COLO829 (cell line): ENCODE measurements around the gene PDLIM5.
A peak's percentile ranks its signal among the peaks of the same experiment; 100 is the strongest.
"Not testable (repeated sequence)": the region's sequence is repeated elsewhere in the genome, so short reads cannot be mapped to it uniquely, and the experiment has no call there.

Source experiments
- DNase-seq: peaks from one replicate; pipeline ENCODE4 v3.0.0; 2012; ENCODE audit warnings: low spot score

PDLIM5 gene

DNA sequence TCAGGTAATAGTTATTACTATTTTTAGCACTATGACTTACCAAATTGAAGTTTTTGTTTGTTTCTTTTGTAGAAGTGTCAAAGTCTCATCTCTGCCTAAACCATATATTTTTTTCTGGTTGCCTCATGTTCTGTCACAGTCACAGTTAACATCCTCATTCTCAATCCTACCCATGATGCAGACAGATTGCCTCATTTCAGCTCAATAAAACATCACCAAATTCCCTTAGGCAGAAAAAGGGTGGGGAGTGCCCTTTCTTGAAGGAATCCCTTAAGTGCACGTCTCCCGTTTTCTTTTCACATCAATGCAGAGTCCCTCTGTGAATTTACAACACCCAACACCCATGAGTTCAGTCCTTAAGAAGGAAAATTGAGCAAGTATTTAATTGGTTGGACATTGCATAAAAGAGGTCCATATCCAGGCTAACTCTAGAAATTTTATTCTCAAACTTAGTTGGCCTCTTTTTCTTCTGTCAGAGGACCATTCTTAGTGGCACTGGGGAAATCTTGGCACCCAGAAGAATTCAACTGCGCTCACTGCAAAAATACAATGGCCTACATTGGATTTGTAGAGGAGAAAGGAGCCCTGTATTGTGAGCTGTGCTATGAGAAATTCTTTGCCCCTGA is 202.4 kb downstream of the PDLIM5 start:
- DNase-seq: no peak

- no peak for DNase-seq
These were observed 203.0 kb downstream of the PDLIM5 start for GRCh38 chr4:94654714-94655113.

- no peak for DNase-seq
These were observed 208.9 kb downstream of the PDLIM5 start for GRCh38 chr4:94660614-94661013.

DNA sequence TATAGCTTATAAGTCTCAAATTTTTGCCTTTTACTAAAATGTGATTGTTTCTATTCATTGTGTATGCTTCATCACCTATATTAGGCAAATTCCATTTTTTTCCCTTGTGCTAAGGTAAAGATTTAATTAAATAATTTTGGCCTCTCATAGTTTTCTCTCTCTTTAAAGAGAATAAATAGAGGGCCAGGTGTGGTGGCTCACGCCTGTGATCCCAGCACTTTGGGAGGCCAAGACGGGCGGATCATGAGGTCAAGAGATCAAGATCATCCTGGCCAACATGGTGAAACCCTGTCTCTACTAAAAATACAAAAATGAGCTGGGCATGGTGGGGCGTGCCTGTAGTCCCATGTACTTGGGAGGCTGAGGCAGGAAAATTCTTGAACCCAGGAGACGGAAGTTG is 213.3 kb downstream of the PDLIM5 start:
- not testable (repeated sequence) for DNase-seq

DNA sequence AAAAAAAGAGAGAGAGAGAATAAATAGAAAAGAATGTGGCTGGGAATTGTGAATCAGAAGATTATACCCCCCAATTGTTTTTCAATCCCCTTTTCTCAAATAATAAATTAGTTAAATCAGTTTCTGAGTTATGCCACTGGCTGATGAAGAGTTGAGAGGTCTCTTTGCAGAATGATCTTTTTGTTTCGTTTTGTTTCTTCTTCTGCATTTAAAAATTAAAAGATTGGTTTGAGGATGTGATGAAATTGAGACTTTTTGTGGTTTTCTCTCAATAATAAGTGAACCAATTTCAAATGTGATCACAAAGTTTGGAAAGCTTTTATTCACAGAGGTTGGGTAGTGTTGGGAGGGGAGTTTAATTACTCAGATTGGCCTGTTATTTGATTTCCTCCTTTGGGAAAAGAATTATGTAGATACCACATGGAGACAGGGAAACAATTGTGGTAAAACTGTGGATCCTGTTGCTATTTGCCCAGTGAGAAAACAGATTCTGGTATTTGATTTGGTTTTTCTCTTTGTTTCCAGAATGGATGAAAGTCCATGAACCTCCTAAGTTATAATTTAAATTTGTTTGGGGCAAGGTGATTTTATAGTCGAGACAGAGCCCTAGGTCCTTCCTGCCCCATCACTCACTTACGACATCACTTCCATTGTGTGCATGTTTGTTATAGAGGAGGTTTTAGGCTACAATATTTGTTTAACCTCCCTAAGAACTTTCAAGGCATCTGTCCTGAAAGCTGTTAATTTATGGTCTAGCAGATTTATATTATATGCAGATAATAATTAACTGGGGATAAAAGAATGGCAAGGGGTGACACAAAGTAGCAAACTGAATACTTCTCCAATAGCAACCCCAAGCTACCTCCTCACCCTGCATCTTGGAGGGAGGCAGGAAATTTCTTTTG is 214.0 kb downstream of the PDLIM5 start:
- no peak for DNase-seq

GRCh38 chr4:94668724-94669123 is 217.0 kb downstream of the PDLIM5 start:
- DNase-seq: no peak

- DNase-seq: no peak
These were observed 218.2 kb downstream of the PDLIM5 start for GRCh38 chr4:94669672-94670664.

DNA sequence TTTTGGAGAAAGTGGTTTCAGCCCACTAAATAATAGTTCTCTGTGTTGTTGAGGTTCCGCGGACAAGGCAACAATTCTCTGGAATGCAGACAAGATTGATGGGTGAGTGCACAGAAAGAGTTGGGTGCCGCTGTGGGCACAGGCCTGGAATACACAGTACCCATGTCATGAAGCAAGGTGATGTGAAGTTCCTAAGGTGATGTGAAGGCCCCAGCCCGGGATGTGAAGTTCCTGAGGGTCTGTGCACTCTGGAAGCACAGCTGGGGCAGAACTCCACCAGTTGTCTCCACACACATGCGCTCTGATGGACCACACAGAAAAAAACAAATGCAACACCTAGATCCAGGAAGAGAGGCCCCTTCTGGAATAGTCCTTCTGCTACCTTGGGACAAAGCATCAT is 219.4 kb downstream of the PDLIM5 start:
- DNase-seq: no peak

DNA sequence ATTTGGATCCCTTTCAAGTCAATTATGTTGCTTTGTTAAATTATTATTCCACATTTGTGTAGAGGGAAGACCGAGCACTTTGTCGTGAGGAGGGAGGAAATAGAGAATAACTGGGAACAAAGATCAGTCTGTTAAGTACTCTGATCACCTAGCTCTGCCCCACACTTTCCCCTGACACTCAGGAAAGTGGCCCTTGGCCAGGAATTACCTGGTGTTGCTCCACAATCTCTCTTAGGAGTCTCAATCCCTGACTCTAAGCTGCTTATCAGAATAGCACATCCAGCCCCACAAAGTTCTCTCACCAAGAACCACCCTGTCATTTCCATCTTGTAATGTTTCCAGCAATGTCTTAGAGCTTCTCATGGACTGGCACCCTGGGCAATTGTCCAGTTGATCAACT is 222.2 kb downstream of the PDLIM5 start:
- DNase-seq: no peak

DNA sequence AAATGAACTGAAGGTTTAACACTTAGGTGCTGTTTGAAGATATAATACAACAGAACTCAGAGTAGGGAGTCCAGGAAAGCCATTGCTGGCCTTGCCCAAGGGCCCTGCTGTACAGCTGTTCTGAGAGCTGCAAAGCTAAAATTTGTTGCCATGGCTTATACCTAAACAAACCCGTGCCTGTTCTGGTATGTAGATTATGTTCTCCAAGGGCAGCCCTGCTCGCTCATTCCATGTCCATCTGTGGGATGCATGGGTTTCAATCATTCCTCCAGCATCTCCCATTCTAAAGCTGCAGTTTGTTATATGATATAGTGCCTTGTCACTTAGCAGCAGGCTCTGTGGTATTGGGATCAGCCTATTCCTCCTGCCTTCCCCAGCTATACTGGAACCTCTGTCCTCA is 225.2 kb downstream of the PDLIM5 start:
- no peak for DNase-seq

DNA sequence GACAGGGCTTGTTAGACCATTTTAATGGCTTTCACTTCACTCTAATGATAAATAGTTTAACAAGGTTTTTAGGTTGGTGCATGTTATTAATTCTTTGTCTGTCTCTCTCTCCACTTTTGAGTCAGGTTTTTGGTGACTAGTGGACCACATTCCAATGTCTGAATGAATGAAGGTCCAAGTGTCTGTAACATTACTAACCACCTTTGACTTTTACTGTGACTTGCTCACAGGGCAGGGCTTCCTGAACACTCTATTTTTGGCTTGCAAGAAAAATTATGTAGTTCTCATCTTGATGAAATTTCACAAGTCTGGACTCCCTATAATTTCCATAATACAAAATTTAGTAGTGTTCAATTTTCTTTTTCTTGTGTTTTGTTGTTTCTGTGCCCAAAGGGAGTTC is 227.2 kb downstream of the PDLIM5 start:
- DNase-seq: no peak

DNA sequence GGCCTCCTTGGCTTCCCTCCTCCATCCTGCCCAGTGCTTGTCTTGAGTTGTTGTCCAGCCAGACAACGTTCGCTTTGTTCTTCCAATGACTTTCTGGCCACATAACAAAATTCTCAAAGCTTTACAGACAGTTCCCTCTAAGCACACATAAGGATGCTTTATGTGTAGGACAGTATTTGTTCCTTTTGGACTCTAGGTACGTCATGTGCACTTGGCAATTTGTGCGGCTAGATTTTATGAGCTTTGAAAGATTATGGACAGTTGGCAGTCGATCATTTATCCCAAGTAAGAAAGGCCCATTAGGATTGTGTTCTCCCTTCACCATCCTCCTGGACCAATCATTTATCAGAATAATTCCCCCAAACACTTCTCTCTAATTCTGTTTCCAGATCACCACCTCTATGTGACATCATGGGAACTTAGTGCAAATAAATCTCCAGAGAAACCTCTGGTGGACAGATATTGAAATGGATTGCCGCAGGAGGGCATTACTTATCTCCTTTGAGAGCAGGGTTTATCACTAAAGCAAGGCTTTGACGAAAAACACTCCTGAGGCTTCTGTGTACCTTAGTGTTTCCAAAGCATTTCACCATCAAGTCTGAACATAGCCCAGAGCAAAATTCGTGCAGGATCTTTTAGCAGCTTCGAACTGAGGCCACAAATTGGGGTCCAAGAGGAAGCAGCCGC is 228.6 kb downstream of the PDLIM5 start:
- DNase-seq: peak; percentile 75

GRCh38 chr4:94686086-94686485 is 234.3 kb downstream of the PDLIM5 start:
- no peak for DNase-seq

GRCh38 chr4:94689155-94689860 is 237.6 kb downstream of the PDLIM5 start:
- DNase-seq: no peak

DNA sequence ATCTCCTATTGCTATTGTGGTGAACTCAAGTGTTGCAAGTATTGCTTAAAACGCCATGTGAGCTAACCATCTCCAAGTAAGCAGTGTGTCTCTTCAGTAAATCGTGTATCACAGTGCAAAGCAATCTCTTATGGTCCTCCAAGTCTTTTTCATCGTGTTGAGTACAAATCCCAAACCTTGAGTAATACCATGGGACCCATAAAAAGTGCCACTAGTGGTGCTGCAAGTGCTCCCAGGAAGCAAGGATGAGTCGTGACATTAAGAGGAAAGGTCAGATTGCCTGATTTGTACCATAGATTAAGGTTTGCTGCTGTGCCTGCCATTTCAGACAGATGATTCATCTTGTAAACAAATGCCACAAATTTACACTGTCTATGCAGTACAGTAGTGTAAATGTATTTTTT is 239.1 kb downstream of the PDLIM5 start:
- peak; percentile 21 for DNase-seq

GRCh38 chr4:94691552-94691951 is 239.8 kb downstream of the PDLIM5 start:
- DNase-seq: no peak

- no peak for DNase-seq
These were observed 243.6 kb downstream of the PDLIM5 start for GRCh38 chr4:94695384-94695783.

DNA sequence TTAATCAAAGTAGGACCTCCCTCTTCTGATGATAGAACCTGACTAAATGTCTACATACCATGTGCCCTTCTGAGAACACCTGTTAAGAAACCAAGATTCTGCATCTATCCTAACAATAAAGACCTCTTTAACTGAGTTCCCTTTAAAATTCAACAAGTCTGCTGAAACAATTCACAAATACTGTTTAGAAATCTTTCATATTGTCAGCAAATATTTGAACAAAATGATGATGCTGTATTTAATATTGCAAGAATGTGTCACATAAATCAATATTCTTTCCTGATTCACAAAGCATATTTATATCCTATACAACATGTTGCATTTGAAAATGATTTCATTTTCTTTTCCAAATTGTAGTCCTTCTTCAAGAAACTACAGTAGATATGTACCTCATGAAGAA is 246.4 kb downstream of the PDLIM5 start:
- no peak for DNase-seq

GRCh38 chr4:94700298-94700697 is 248.6 kb downstream of the PDLIM5 start:
- no peak for DNase-seq

DNA sequence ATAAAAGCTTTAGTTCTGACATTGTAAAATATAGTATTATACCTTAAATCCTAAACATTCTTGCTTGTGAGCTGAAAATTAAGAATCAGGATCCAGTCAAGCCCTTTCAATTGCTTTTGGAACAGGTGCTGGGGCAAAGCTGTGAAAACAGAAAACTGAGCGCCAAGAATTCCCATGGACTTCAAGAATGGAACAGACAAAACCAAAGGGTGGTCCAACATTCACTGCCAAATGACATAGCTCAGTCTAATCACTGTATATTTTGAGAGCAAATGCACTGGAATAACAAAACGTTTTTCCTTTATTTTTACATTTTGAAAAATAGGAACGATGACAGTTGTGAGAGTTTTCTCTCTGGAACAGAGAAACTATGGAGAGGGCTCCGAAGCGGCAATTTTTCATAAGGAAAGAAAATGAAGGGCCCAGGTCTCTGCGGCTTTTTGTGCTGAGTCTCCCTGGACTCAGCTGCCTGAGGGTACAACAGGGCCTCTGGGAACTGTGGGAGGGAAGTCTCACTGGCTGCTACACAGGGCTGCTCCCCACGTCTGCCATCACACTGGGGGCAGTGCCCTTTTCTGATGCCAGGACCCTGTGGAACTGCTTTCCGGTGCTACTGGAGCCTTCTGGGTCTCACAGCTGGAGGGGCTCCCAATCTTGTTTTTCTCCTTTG is 250.0 kb downstream of the PDLIM5 start:
- DNase-seq: no peak

GRCh38 chr4:94711635-94712034 is 259.9 kb downstream of the PDLIM5 start:
- DNase-seq: no peak
